ENCODE measurements around the gene SH3PXD2B.

DNA sequence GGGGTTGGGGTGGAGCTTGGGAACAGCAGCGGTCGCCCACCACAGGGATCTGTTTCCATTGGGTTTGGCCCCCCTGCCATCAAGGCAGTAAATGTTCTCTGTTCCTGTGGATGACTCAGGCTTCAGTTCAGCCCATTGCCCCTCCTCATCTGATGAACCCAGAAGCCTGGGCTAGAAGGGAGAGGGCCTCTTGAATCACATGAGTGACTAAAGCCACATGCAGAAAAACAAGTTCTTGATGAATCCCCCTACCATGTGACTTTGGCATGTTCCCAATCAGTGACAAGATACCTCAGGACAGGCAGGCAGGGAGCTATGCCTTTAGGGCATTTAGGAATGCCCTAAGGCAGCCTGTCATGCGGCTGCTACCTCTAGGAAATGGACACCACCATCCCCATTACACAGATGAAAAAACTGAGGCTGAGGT lies 2.5 kb downstream of the SH3PXD2B start:
- TF ChIP-seq EP300 (IDR thresholded peaks at IDR 0.05; ENCODE audit: borderline replicate concordance) = no peak
- no peak for TF ChIP-seq EGR1 (IDR thresholded peaks at IDR 0.05)
- TF ChIP-seq YY1 (IDR thresholded peaks at IDR 0.05; ENCODE audit: low read depth) = no peak
- TF ChIP-seq MAX (IDR thresholded peaks at IDR 0.05) = no peak
- no peak for TF ChIP-seq TAF1 (IDR thresholded peaks at IDR 0.05; ENCODE audit: low read depth)
- no peak for TF ChIP-seq RAD21 (IDR thresholded peaks at IDR 0.05; ENCODE audit: low read depth)
- TF ChIP-seq ZBTB7A (IDR thresholded peaks at IDR 0.05; ENCODE audit: low read depth) = no peak
- TF ChIP-seq CREB1 (IDR thresholded peaks at IDR 0.05; ENCODE audit: low read depth) = no peak
- no peak for TF ChIP-seq TCF12 (IDR thresholded peaks at IDR 0.05; ENCODE audit: low read depth)
- TF ChIP-seq FOXM1 (IDR thresholded peaks at IDR 0.05; ENCODE audit: borderline replicate concordance, low read depth) = no peak
- TF ChIP-seq NFIC (IDR thresholded peaks at IDR 0.05) = no peak
- TF ChIP-seq CEBPB (IDR thresholded peaks at IDR 0.05) = no peak
